ENCODE data around the gene GABRD. TPM values are rescaled to one million over a fixed set of nuclear protein-coding genes. Genes with fewer than 3 reads are reported as not detected.

GABRD gene
- total and polyA plus RNA-seq, 2 of the 13 experiments (the other 11 are each of a cell fraction or from before 2014, with no cell fraction given) = not detected

- TF ChIP-seq, protein P1, sequence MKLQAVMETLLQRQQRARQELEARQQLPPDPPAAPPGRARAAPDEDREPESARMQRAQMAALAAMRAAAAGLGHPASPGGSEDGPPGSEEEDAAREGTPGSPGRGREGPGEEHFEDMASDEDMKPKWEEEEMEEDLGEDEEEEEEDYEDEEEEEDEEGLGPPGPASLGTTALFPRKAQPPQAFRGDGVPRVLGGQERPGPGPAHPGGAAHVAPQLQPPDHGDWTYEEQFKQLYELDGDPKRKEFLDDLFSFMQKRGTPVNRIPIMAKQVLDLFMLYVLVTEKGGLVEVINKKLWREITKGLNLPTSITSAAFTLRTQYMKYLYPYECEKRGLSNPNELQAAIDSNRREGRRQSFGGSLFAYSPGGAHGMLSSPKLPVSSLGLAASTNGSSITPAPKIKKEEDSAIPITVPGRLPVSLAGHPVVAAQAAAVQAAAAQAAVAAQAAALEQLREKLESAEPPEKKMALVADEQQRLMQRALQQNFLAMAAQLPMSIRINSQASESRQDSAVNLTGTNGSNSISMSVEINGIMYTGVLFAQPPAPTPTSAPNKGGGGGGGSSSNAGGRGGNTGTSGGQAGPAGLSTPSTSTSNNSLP (IDR thresholded peaks at IDR 0.05; ENCODE audit: low read depth, low read length) = no peak
- no peak for TF ChIP-seq ZC3H4 (CRISPR knock-in tag; IDR thresholded peaks at IDR 0.05; ENCODE audit: borderline replicate concordance)
- peak in 1 of 2 experiments; percentile 73; a peak in 1 of 4 replicates for TF ChIP-seq NR2F1 (CRISPR knock-in tag; IDR thresholded peaks at IDR 0.05)
- no peak for TF ChIP-seq THAP9 (CRISPR knock-in tag; IDR thresholded peaks at IDR 0.05; ENCODE audit: borderline replicate concordance)
- TF ChIP-seq SRF (IDR thresholded peaks at IDR 0.05; ENCODE audit: low read depth, low read length) = no peak
- TF ChIP-seq FOXJ3 (CRISPR knock-in tag; IDR thresholded peaks at IDR 0.05; ENCODE audit: borderline replicate concordance) = peak; percentile 33; the same call in 1 of the 2 replicates
- no peak for TF ChIP-seq ZNF512 (CRISPR knock-in tag; IDR thresholded peaks at IDR 0.05)
- TF ChIP-seq JDP2 (CRISPR knock-in tag; IDR thresholded peaks at IDR 0.05; ENCODE audit: borderline replicate concordance) = no peak
- no peak for TF ChIP-seq TBX3 (IDR thresholded peaks at IDR 0.05; ENCODE audit: borderline replicate concordance)
- no peak for TF ChIP-seq ZNF709 (CRISPR knock-in tag; IDR thresholded peaks at IDR 0.05)
- TF ChIP-seq ZNF12 (CRISPR knock-in tag; IDR thresholded peaks at IDR 0.05) = peak; percentile 60
- no peak for TF ChIP-seq ZNF275 (CRISPR knock-in tag; IDR thresholded peaks at IDR 0.05; ENCODE audit: borderline replicate concordance)
- TF ChIP-seq, protein P2, sequence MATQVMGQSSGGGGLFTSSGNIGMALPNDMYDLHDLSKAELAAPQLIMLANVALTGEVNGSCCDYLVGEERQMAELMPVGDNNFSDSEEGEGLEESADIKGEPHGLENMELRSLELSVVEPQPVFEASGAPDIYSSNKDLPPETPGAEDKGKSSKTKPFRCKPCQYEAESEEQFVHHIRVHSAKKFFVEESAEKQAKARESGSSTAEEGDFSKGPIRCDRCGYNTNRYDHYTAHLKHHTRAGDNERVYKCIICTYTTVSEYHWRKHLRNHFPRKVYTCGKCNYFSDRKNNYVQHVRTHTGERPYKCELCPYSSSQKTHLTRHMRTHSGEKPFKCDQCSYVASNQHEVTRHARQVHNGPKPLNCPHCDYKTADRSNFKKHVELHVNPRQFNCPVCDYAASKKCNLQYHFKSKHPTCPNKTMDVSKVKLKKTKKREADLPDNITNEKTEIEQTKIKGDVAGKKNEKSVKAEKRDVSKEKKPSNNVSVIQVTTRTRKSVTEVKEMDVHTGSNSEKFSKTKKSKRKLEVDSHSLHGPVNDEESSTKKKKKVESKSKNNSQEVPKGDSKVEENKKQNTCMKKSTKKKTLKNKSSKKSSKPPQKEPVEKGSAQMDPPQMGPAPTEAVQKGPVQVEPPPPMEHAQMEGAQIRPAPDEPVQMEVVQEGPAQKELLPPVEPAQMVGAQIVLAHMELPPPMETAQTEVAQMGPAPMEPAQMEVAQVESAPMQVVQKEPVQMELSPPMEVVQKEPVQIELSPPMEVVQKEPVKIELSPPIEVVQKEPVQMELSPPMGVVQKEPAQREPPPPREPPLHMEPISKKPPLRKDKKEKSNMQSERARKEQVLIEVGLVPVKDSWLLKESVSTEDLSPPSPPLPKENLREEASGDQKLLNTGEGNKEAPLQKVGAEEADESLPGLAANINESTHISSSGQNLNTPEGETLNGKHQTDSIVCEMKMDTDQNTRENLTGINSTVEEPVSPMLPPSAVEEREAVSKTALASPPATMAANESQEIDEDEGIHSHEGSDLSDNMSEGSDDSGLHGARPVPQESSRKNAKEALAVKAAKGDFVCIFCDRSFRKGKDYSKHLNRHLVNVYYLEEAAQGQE (IDR thresholded peaks at IDR 0.05; ENCODE audit: borderline replicate concordance in 1 of 2, low read depth in 1 of 2, low read length in 2 of 2) = no peak
- TF ChIP-seq ZC3H13 (CRISPR knock-in tag; IDR thresholded peaks at IDR 0.05) = no peak
- TF ChIP-seq ELF4 (CRISPR knock-in tag; IDR thresholded peaks at IDR 0.05; ENCODE audit: borderline replicate concordance) = no peak
- no peak for TF ChIP-seq SMC3 (IDR thresholded peaks at IDR 0.05; ENCODE audit: low read length)
- TF ChIP-seq HDAC6 (IDR thresholded peaks at IDR 0.05; ENCODE audit: low read depth, low read length) = no peak
Measured at GRCh38 chr1:2046953-2047748, 28.0 kb downstream of the GABRD start (continued).

Data from HepG2 (cell line).